Upper lobe of left lung (tissue), 6 donors: Measurements from ENCODE around the gene UNC5A. TPM values are rescaled to one million over a fixed set of nuclear protein-coding genes. Genes with fewer than 3 reads are reported as not detected.

Source experiments
- ATAC-seq, 2 donors: fragments of 200-7000 bp; cut with Tn5 transposase; one replicate each; pipeline ENCODE4 v1.9.1; 2022; ENCODE audit warnings: mild to moderate bottlenecking in 2 of 2, moderate library complexity in 2 of 2; ENCODE audit not compliant: low FRiP score in 2 of 2
- DNase-seq, 2 donors: peaks; one replicate each; pipeline ENCODE4 v3.0.0-alpha.2; 2019 to 2020
- H3K27ac ChIP-seq, 4 donors: fragments of 200-600 bp; sonication (generic); one replicate each; pipeline ENCODE4 v1.5.1; 2016 to 2019
- H3K27me3 ChIP-seq, 4 donors: fragments of 200-600 bp; sonication (generic); one replicate each; pipeline ENCODE4 v1.5.1; 2017 to 2019
- H3K36me3 ChIP-seq, 4 donors: fragments of 200-600 bp; sonication (generic); one replicate each; pipeline ENCODE4 v1.5.1; 2016 to 2019
- H3K4me1 ChIP-seq, 4 donors: fragments of 200-600 bp; sonication (generic); one replicate each; pipeline ENCODE4 v1.5.1; 2018 to 2019
- H3K4me3 ChIP-seq, 4 donors: fragments of 200-600 bp; sonication (generic); one replicate each; pipeline ENCODE4 v1.5.1; 2017 to 2019; ENCODE audit warnings: mild to moderate bottlenecking in 2 of 4, moderate library complexity in 1 of 4
- H3K9me3 ChIP-seq, 4 donors: fragments of 200-600 bp; sonication (generic); one replicate each; pipeline ENCODE4 v1.5.1; 2018 to 2019
- EP300 ChIP-seq, 4 donors: sonication (generic); formaldehyde crosslinking; IDR thresholded peaks; one replicate each; pipeline ENCODE4 v1.5.1; 2017; ENCODE audit warnings: antibody characterized with exemption in 4 of 4, control low read depth in 2 of 4
- POLR2A ChIP-seq, 4 donors: fragments of 450-650 bp; IDR thresholded peaks; one replicate each; pipeline ENCODE4 v1.5.1; 2016 to 2017; ENCODE audit warnings: antibody characterized with exemption in 4 of 4, mild to moderate bottlenecking in 2 of 4
- POLR2AphosphoS5 ChIP-seq, 2 donors: sonication (generic); formaldehyde crosslinking; IDR thresholded peaks; one replicate each; pipeline ENCODE4 v1.5.1; 2017; ENCODE audit warnings: antibody characterized with exemption in 2 of 2
- WGBS, 2 donors: methylation state at CpG; one replicate each; pipeline ENCODE4 v1.1.5; 2017 to 2018; 5-methylcytosine and 5-hydroxymethylcytosine counted together
- total RNA-seq, 6 donors: library from RNA; depleted of rRNA in 4 of 6; stranded (reverse); fragments of >200 nt in 4 of 6; gene quantifications; one replicate each; pipeline versions ENCODE4 v1.1.0 to v1.2.1, GENCODE V29; 2016 to 2021
- TF ChIP-seq, protein P1 (sequence below), 6 experiments: fragments of 450-650 bp in 4 of 6; fragments of 200-600 bp in 2 of 6; sonication (generic) in 2 of 6; IDR thresholded peaks; one replicate each; pipeline ENCODE4 v1.5.1; 2016 to 2019; ENCODE audit warnings: antibody characterized with exemption in 6 of 6
- donor health status: DM: no; HTN: no; CAD: no; lungs with moderate emphysema.
- donor health status: DM: no; HTN: yes; CAD: no; lungs with severe emphysema.

The UNC5A gene
- total RNA-seq, 6 donors from 2014 or later, result 0.20 to 1.0 (median 0.39) TPM; not detected in 1

GRCh38 chr5:176802116-176802784 is 8.1 kb upstream of the UNC5A start:
- no peak overlapping the region for H3K4me3 ChIP-seq
- H3K27ac ChIP-seq, result no peak overlapping the region
- H3K27me3 ChIP-seq, result no peaks in the 10 kb centered on the region
- DNase-seq, result no peak
- H3K9me3 ChIP-seq, result no peaks in the 10 kb centered on the region
- TF ChIP-seq POLR2A (IDR thresholded peaks at IDR 0.05) (no peak), POLR2AphosphoS5 (IDR thresholded peaks at IDR 0.05) (no peak), EP300 (IDR thresholded peaks at IDR 0.05) (no peak)
- TF ChIP-seq, protein P1, sequence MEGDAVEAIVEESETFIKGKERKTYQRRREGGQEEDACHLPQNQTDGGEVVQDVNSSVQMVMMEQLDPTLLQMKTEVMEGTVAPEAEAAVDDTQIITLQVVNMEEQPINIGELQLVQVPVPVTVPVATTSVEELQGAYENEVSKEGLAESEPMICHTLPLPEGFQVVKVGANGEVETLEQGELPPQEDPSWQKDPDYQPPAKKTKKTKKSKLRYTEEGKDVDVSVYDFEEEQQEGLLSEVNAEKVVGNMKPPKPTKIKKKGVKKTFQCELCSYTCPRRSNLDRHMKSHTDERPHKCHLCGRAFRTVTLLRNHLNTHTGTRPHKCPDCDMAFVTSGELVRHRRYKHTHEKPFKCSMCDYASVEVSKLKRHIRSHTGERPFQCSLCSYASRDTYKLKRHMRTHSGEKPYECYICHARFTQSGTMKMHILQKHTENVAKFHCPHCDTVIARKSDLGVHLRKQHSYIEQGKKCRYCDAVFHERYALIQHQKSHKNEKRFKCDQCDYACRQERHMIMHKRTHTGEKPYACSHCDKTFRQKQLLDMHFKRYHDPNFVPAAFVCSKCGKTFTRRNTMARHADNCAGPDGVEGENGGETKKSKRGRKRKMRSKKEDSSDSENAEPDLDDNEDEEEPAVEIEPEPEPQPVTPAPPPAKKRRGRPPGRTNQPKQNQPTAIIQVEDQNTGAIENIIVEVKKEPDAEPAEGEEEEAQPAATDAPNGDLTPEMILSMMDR (IDR thresholded peaks at IDR 0.05), result no peak
- no peak for ATAC-seq
- no peaks in the 10 kb centered on the region for H3K36me3 ChIP-seq
- 87 to 93% methylated on average over 5 to 7 of the region's 8 CpGs for WGBS, 2 donors
- no peaks in the 10 kb centered on the region for H3K4me1 ChIP-seq

DNA sequence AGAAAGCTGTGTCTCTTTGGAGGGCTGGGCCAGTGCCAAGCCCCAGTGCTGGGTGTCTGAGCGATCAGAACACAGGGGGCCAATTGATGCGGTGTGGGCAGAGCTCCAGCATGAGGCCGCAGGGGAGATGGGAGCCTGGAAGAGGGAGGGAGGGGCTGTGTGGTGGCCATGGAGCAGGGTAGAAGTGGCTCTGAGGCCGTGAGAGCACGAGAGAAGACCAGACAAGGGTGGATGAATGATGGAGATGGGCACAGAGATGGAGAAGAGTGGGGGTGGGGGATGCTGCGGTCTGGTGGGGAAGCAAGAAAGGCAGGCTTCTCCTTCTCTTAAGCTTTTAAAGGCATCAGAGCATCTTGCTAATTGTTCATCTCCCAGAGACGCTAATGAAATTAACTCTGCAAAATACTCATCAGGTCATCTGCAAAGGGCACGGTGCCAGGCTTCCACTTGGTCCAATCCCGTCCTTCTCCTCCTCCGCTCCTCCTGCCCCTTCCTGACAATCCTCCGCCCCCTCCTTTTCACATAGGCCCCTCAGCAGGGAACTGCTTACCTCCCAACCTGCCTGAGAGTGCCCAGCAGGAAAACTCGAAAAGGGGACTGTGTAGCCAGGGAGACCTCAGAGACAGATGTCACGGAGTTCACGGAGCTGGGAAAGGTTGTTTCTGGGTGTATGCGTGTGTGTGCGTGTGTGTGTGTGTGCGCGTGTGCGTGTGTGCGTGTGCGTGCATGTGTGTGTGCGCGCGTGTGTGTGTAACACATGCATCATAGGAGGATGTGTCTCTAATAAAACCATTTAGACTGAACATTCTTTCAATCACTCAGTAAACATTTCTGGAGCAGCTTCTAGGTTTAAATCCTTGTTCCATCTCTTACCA is 7.1 kb upstream of the UNC5A start:
- Histone ChIP-seq H3K27ac (no peak overlapping the region), H3K4me1 (no peaks in the 10 kb centered on the region), H3K27me3 (no peaks in the 10 kb centered on the region), H3K36me3 (no peaks in the 10 kb centered on the region), H3K9me3 (no peaks in the 10 kb centered on the region), H3K4me3 (no peak overlapping the region)
- TF ChIP-seq POLR2A (IDR thresholded peaks at IDR 0.05), result no peak
- DNase-seq, result peak in 1 of 2 donors; percentile 29
- WGBS, 2 donors, result 61% methylated on average over 24 of the region's 24 CpGs
- ATAC-seq, result no peak

GRCh38 chr5:176803943-176804498 is 6.3 kb upstream of the UNC5A start:
- Histone ChIP-seq H3K4me1 (no peaks in the 10 kb centered on the region), H3K9me3 (no peaks in the 10 kb centered on the region), H3K27me3 (peaks cover 0 to 7% (median 0%) of the 10 kb centered on the region in 4 donors), H3K27ac (no peak overlapping the region), H3K36me3 (no peaks in the 10 kb centered on the region), H3K4me3 (no peak overlapping the region)
- no peak for TF ChIP-seq POLR2A (IDR thresholded peaks at IDR 0.05)
- TF ChIP-seq, protein P1 (IDR thresholded peaks at IDR 0.05), result no peak
- no peak for TF ChIP-seq EP300 (IDR thresholded peaks at IDR 0.05)
- TF ChIP-seq POLR2AphosphoS5 (IDR thresholded peaks at IDR 0.05), result no peak
- DNase-seq (no peak), ATAC-seq (no peak)
- 41 to 45% methylated on average over 8 of the region's 8 CpGs for WGBS, 2 donors

GRCh38 chr5:176806137-176806536 is 4.2 kb upstream of the UNC5A start:
- Histone ChIP-seq H3K27ac (no peak overlapping the region), H3K9me3 (no peaks in the 10 kb centered on the region), H3K27me3 (peaks cover 0 to 26% (median 10%) of the 10 kb centered on the region in 4 donors), H3K4me1 (peaks cover 14 to 21% (median 14%) of the 10 kb centered on the region in 4 donors), H3K36me3 (no peaks in the 10 kb centered on the region), H3K4me3 (no peak overlapping the region)
- TF ChIP-seq, protein P1 (IDR thresholded peaks at IDR 0.05), result no peak
- TF ChIP-seq POLR2A (IDR thresholded peaks at IDR 0.05) (no peak), POLR2AphosphoS5 (IDR thresholded peaks at IDR 0.05) (no peak), EP300 (IDR thresholded peaks at IDR 0.05) (no peak)
- no peak for ATAC-seq
- 0% methylated on average over 1 of the region's 1 CpG for WGBS, 2 donors
- DNase-seq, result no peak

- 2 to 7% methylated on average over 4 to 29 of the region's 48 CpGs for WGBS, 2 donors
- Histone ChIP-seq H3K9me3 (no peaks in the 10 kb centered on the region), H3K4me1 (peaks cover 16 to 26% (median 17%) of the 10 kb centered on the region in 4 donors), H3K4me3 (peak overlapping the region in 3 of 4 donors; percentile 32 to 39 (median 32)), H3K27me3 (peaks cover 0 to 49% (median 15%) of the 10 kb centered on the region in 4 donors), H3K36me3 (no peaks in the 10 kb centered on the region), H3K27ac (no peak overlapping the region)
- ATAC-seq, result no peak
- DNase-seq, result peak in 1 of 2 donors; percentile 72
- TF ChIP-seq, protein P1 (IDR thresholded peaks at IDR 0.05), result no peak
- TF ChIP-seq EP300 (IDR thresholded peaks at IDR 0.05) (no peak), POLR2A (IDR thresholded peaks at IDR 0.05) (no peak), POLR2AphosphoS5 (IDR thresholded peaks at IDR 0.05) (no peak)
Measured at GRCh38 chr5:176809544-176810080, 747 bp upstream of the UNC5A start.
